ENCODE measurements around the gene SGMS2.
"Not testable (repeated sequence)": the region's sequence is repeated elsewhere in the genome, so short reads cannot be mapped to it uniquely, and the experiment has no call there.

Gene SGMS2

GRCh38 chr4:107916623-107917022 is 91.9 kb downstream of the SGMS2 start:
- no peak for DNase-seq

GRCh38 chr4:107917500-107917899 is 92.8 kb downstream of the SGMS2 start:
- no peak for DNase-seq

GRCh38 chr4:107922486-107923473 is 98.0 kb downstream of the SGMS2 start:
- DNase-seq: no peak

GRCh38 chr4:107925713-107926112 is 101.0 kb downstream of the SGMS2 start:
- DNase-seq: not testable (repeated sequence)

GRCh38 chr4:107926875-107927274 is 102.1 kb downstream of the SGMS2 start:
- DNase-seq: not testable (repeated sequence)

GRCh38 chr4:107930821-107931774 is 106.4 kb downstream of the SGMS2 start, which contains the start of gene CYP2U1:
Gene CYP2U1, plus strand, starts transcription at chr4:107931549. Its CDS starts 95 bp downstream, at chr4:107931644.
- DNase-seq: no peak

GRCh38 chr4:107931775-107932321 is 107.1 kb downstream of the SGMS2 start:
- DNase-seq: no peak

- DNase-seq: no peak
These were observed 110.5 kb downstream of the SGMS2 start for GRCh38 chr4:107935246-107935645.

- DNase-seq: no peak
These were observed 112.3 kb downstream of the SGMS2 start for GRCh38 chr4:107937040-107937439.

- no peak for DNase-seq
These were observed 114.6 kb downstream of the SGMS2 start for GRCh38 chr4:107939307-107939706.

GRCh38 chr4:107945809-107946208 is 121.1 kb downstream of the SGMS2 start:
- DNase-seq: no peak

GRCh38 chr4:107950746-107951540 is 126.2 kb downstream of the SGMS2 start:
- DNase-seq: no peak

- DNase-seq: no peak
These were observed 126.8 kb downstream of the SGMS2 start for GRCh38 chr4:107951551-107951950.

- no peak for DNase-seq
These were observed 131.3 kb downstream of the SGMS2 start for GRCh38 chr4:107956011-107956410.
